HG03469 (cell line): ENCODE measurements around the gene SAMD11.

Experiments used
- ATAC-seq: cut with Tn5 transposase; IDR thresholded peaks from one replicate; pipeline ENCODE4 v1.9.1; 2021; ENCODE audit warnings: mild to moderate bottlenecking, moderate library complexity, moderate number of reproducible peaks; ENCODE audit not compliant: unreplicated experiment

Gene SAMD11

GRCh38 chr1:932173-932510 lies 8.4 kb downstream of the SAMD11 start:
- no peak for ATAC-seq

GRCh38 chr1:932776-933602 lies 9.3 kb downstream of the SAMD11 start:
- no peak for ATAC-seq

GRCh38 chr1:933603-933940 lies 9.8 kb downstream of the SAMD11 start:
- ATAC-seq, result no peak

- ATAC-seq, result no peak
Observed at GRCh38 chr1:934991-935750, 11.4 kb downstream of the SAMD11 start.

GRCh38 chr1:935751-936231 lies 12.1 kb downstream of the SAMD11 start:
- no peak for ATAC-seq

GRCh38 chr1:936348-937264 lies 12.9 kb downstream of the SAMD11 start:
- no peak for ATAC-seq

- no peak for ATAC-seq
Observed at GRCh38 chr1:937521-937920, 13.8 kb downstream of the SAMD11 start.

GRCh38 chr1:938088-938683 lies 14.5 kb downstream of the SAMD11 start:
- no peak for ATAC-seq

GRCh38 chr1:938711-939489 lies 15.2 kb downstream of the SAMD11 start:
- ATAC-seq, result no peak

- no peak for ATAC-seq
Observed at GRCh38 chr1:939511-940106, 15.9 kb downstream of the SAMD11 start.

GRCh38 chr1:940107-941014 lies 16.6 kb downstream of the SAMD11 start:
- ATAC-seq, result no peak

GRCh38 chr1:941015-941587 lies 17.4 kb downstream of the SAMD11 start:
- no peak for ATAC-seq

GRCh38 chr1:941588-942383 lies 18.1 kb downstream of the SAMD11 start:
- ATAC-seq, result no peak

- ATAC-seq, result no peak
Observed at GRCh38 chr1:942411-942821, 18.7 kb downstream of the SAMD11 start.

- ATAC-seq, result no peak
Observed at GRCh38 chr1:942864-943533, 19.3 kb downstream of the SAMD11 start.

GRCh38 chr1:943545-944340 lies 20.0 kb downstream of the SAMD11 start:
- ATAC-seq, result no peak
